ENCODE measurements around the gene GCNA.
"Not testable (repeated sequence)": the region's sequence is repeated elsewhere in the genome, so short reads cannot be mapped to it uniquely, and the experiment has no call there.

GCNA gene

DNA sequence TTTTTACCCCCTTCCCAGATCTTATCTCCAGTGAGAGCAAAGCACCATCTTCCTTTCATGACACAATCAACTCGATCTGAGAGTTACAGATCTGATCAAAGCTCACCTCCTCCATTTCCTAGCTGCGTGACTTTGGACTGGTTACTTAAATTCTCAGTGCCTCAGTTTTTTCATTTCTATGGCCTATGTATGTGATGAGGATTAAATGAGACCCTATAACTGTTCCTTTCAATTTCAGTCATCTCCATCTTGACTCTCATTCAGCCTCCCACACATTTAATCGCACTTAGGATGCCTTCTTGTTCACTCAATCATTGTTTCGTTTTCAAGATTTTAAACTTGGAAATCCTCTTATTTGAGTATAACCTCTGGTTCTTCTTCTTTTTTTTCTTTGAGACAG is 60.2 kb downstream of the GCNA start:
- no peak for DNase-seq (ENCODE audit: low spot score)

DNA sequence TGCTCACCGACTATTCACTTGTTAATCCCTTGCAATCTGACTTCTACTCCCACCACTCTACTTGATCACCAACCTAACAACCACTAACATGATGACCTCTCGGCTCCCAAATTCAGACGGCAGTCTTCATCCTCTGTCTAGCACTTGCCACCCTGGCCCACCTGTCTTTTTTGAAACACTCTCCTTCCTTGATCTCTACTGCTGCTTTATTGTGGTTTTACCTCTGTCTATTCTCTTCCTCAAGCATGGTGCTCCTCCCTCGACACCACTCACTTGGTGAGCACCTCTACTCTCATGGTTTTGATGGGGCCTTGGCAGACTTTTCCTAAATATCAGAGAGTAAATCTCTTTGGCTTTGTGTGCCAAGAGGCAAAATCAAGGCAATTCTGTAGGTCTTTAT is 61.8 kb downstream of the GCNA start:
- DNase-seq (ENCODE audit: low spot score), result no peak

DNA sequence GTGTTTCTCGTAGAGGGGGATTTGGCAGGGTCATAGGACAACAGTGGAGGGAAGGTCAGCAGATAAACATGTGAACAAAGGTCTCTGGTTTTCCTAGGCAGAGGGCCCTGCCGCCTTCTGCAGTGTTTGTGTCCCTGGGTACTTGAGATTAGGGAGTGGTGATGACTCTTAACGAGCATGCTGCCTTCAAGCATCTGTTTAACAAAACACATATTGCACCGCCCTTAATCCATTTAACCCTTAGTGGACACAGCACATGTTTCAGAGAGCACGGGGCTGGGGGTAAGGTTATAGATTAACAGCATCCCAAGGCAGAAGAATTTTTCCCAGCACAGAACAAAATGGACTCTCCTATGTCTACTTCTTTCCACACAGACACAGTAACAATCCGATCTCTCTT is 66.2 kb downstream of the GCNA start:
- not testable (repeated sequence) for DNase-seq (ENCODE audit: low spot score)

DNA sequence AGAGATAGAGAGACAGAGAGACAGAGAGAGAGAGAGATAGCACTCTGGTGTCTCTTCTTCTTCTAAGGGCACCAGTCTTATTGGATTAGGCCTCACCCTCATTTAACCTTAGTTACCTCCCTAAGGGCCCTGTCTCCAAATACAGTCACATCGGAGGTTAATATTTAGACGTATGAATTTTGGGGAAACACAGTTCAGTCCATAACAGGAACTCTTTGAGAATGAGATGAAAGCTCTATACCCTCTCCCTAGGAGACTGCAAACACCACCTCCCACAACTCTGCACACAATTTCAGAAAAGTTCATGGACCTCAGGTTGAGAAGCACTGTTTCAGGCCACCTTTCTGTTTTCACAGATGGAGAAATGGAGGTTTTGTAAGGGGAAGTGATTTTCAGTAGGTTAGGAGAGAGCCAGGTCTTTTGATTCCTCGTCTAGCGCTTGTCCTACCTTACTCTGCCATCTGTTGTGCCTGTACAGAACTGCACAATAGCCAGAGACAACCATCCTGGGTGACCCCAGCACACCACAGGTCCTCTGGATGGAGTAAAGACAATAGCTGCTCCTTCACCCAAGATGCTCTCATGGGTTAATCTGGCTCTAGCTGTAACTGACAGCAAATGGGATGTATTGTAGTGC is 72.2 kb downstream of the GCNA start:
- no peak for DNase-seq (ENCODE audit: low spot score)

DNA sequence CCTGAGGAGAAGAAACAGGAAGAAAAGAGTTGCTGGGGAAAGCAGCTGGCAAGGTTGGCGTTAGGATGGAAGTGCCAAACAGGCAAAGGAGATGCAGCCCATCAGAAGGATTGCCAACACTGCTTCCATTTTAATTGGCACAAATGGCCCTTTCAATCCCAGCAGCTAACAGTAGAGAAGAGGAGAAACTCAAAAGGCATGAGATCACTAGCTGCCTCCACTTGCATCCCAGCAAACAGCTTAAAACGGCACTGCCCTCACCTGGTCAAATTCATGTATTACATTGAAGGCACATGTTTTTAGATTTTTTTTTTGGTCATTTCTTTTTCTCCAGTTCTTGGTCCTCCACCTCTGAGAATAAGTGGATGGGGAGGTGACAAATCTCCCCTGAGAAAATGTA is 74.2 kb downstream of the GCNA start:
- no peak for DNase-seq (ENCODE audit: low spot score)

DNA sequence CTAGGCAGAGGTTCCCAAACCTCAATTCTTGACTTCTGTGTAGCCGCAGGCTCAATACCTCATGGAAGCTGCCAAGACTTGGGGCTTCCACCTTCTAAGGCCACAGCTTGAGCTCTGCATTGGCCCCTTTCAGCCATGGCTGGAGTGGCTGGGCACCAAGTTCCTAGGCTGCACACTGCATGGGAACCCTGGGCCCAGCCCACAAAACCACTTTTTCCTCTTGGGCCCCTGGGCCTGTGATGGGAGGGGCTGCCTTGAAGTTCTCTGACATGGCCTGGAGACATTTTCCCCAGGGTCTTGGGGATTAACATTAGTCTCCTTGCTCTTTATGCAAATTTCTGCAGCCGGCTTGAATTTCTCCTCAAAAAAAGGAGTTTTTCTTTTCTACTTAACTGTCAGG is 75.1 kb downstream of the GCNA start:
- no peak for DNase-seq (ENCODE audit: low spot score)

DNA sequence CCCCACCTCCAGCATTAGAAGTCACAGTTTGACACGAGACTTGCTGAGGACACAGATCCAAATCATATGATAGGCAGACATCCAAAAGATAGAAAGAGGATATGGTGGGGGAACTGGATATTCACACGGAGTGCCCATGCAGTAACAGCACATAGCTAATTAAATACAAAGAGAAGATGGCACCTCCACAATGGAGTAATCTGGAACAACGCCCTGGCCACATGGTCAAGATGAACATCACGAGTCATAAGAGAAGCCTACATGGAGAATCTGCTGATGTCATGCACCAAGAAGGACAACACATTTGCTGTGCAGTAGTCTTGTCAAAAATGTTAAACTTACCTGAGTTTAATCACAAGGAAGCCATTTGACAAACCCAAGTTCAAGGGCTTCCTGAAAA is 79.0 kb downstream of the GCNA start:
- DNase-seq (ENCODE audit: low spot score), result no peak

DNA sequence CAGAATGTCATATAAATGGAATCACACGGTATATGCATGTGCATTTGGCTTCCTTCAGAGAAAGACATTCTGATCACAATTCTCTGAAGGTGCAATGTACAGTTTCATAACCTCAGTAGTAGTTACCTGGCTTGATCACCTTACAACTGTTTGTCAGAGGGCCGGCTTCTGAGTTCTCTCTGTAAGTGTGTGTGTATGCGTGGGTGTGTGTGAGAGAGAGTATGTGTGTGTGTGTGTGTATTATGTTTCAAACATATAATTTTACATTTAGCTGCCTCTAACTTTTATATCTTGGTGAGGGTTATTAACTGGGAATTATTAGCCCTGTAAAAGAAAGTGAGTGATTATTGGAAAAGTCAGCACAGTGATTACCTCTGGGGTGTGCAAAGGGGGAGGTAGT is 81.1 kb downstream of the GCNA start:
- no peak for DNase-seq (ENCODE audit: low spot score)

DNA sequence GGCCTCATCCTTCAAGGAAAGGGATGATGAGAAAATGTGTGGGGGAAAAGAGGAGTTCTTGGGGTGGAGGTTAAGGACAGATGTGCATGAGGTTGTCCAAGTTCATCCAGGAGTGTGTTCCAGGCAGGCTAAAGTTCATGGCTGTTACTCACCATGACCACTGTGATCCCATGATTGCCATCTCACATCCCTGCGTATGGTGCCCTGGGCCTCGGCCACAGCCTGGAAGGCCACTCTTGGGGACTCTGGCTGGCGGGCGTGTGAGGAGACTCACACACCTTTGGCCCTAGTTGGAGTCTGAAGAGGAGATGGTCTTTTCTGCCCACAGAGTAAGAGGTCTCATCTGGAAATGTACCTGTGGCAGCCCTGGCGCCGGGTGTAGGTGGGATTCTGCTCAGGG is 81.7 kb downstream of the GCNA start:
- no peak for DNase-seq (ENCODE audit: low spot score)

DNA sequence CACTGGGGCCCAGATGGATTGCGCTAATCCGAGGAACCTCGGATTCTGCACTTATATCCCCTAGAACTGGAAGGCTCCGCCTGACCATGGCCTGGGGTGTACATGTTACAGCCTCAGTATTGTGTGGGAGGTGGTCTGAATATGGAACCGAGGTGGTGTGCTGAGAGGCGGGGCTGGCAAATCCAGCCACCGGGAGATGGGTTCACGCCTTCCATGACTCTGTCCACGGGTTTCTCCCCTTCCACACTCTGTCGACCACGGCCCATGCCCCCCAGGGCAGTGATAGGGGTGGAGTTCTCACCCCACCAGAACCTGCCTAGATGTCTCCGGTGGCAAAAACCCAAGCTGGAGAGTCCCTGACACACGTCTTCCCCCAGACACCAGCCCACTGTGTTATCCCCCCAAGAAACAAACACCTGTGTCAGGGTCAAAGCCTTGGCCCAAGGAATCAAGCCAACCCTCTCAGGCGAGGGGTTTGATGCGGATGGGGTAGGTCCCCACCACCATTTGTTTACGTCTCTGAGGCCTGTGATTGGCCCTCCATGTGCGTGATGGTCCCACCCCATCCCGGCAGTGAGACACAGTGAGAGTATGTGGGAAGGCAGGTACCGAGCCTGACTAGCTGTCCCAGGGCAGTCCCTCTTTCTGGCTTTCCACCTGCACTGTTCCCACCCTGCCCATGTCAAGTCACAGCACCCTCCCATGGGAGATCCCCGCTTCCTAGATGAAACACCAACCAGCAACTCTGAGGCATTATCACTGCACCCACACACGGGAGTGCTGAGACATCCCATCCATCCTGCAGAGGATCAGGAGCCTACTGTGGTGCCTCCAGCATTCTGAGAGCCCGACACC is 82.6 kb downstream of the GCNA start:
- DNase-seq (ENCODE audit: low spot score), result no peak

DNA sequence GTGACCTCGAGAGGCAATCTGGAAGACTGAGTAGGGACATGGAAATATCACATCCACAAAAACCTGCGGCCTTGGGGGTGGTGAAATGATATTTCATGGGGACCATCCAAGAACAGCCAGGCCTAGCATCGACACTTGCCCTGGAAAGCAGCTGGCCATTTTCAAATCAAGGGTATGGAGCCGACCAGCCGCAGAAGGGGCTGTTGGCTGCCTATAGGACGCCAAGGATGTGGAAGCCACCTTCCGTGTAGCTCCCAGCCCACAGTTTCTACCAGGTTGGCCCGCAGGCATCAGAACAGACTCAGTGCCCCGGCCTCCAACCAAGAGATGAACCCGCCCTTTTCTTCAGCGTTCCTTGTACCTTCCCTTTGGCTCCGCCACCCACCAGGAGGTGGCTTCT is 83.7 kb downstream of the GCNA start:
- DNase-seq (ENCODE audit: low spot score), result no peak

DNA sequence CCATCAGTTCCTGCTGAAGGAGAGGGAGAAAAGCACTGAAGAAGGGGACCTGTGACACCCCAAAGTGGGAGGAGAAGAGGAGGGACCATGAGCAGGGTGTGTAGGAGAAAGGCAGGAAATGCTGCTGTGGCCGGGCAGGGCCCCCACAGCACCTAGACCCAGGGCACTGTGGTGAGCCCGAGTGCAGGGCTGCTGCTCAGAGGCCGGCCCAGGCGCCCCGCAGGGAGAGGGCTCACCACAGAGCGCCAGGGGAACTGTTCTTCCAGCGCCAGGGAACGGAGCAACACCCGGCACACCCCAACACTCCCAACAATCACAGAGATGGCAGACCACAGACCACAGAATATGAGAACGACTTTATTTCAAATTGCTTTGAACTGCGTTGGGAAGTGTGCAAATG is 84.4 kb downstream of the GCNA start:
- DNase-seq (ENCODE audit: low spot score), result not testable (repeated sequence)

Data from ecto neural progenitor cell (in vitro differentiated cells).